Activated CD4-positive, alpha-beta memory T cell treated with anti-CD3 and anti-CD28 coated beads, Interleukin-2, amount 10 ng/mL, durations not matched to agents 7 days and 5 days (primary cell): ENCODE results near the gene SAMD14. TPM values are rescaled to one million over a fixed set of nuclear protein-coding genes. Genes with fewer than 3 reads are reported as not detected.

ENCODE experiments used
- CTCF ChIA-PET: fragments of 350-600 bp; sonication (Branson Sonifier 250); formaldehyde crosslinking; loops from one replicate; lab custom pipeline; 2021; ENCODE audit warnings: antibody characterized with exemption, inconsistent platforms; lab: Charles Lee
- POLR2A ChIA-PET: fragments of 350-600 bp; sonication (Branson Sonifier 250); formaldehyde crosslinking; loops from one replicate; lab custom pipeline; 2021; ENCODE audit warnings: antibody characterized with exemption; lab: Charles Lee
- DNase-seq: peaks from one replicate; pipeline ENCODE4 v3.0.0-alpha.2; 2020
- H3K27ac Mint-ChIP-seq: one replicate; pipeline ENCODE4 v1.8.0; 2021; ENCODE audit warnings: mild to moderate bottlenecking, mixed read lengths
- H3K27me3 Mint-ChIP-seq: one replicate; pipeline ENCODE4 v1.8.0; 2021; ENCODE audit warnings: mixed read lengths
- H3K36me3 Mint-ChIP-seq: one replicate; pipeline ENCODE4 v1.8.0; 2021; ENCODE audit warnings: low read depth, mixed read lengths
- H3K4me1 Mint-ChIP-seq: one replicate; pipeline ENCODE4 v1.8.0; 2021; ENCODE audit warnings: mixed read lengths
- H3K4me3 Mint-ChIP-seq: one replicate; pipeline ENCODE4 v1.8.0; 2021; ENCODE audit warnings: mild to moderate bottlenecking, mixed read lengths
- H3K9me3 Mint-ChIP-seq: one replicate; pipeline ENCODE4 v1.8.0; 2021; ENCODE audit warnings: mixed read lengths
- total RNA-seq, 2 experiments: library from RNA; stranded (reverse); gene quantifications; one replicate each; pipeline ENCODE4 v1.2.3, GENCODE V29; 2021

Gene SAMD14
- total RNA-seq, 2 experiments from 2014 or later, result 0.68 to 1.3 TPM

- Mint-ChIP-seq H3K36me3 (no peaks in the 10 kb centered on the region), H3K4me1 (peaks cover 24% of the 10 kb centered on the region), H3K9me3 (no peaks in the 10 kb centered on the region), H3K27me3 (peaks cover 4% of the 10 kb centered on the region), H3K4me3 (no peak overlapping the region), H3K27ac (no peak overlapping the region)
- DNase-seq, result peak; percentile 77
- CTCF ChIA-PET, result interaction anchor here (0.6 to 3.1 kb wide), 10 partner anchors 8 to 122 kb away, joined by 3 to 37 read pairs (median 12); no protein-coding TSS in a partner anchor
- POLR2A ChIA-PET, result interaction anchor here (1.0 to 2.0 kb wide), 3 partner anchors 11 to 35 kb away, joined by 4 to 8 read pairs (median 4); no protein-coding TSS in a partner anchor
Observed at GRCh38 chr17:50170662-50171370, 40.9 kb upstream of the SAMD14 start.

- H3K9me3 Mint-ChIP-seq, result no peaks in the 10 kb centered on the region
- H3K36me3 Mint-ChIP-seq, result no peaks in the 10 kb centered on the region
- no peak for DNase-seq
- no peak overlapping the region for H3K4me3 Mint-ChIP-seq
- peaks cover 24% of the 10 kb centered on the region for H3K4me1 Mint-ChIP-seq
- ChIA-PET POLR2A (interaction anchor here (0.7 to 2.0 kb wide), 6 partner anchors 9 to 34 kb away, joined by 3 to 8 read pairs (median 4); no protein-coding TSS in a partner anchor), CTCF (interaction anchor here (0.6 to 3.1 kb wide), 23 partner anchors 8 to 129 kb away, joined by 3 to 37 read pairs (median 6); partner anchors contain the start of gene PDK2)
- peaks cover 4% of the 10 kb centered on the region for H3K27me3 Mint-ChIP-seq
- no peak overlapping the region for H3K27ac Mint-ChIP-seq
Observed at GRCh38 chr17:50169881-50170459, 40.0 kb upstream of the SAMD14 start.

GRCh38 chr17:50169121-50169764 lies 39.3 kb upstream of the SAMD14 start:
- no peaks in the 10 kb centered on the region for H3K36me3 Mint-ChIP-seq
- POLR2A ChIA-PET, result interaction anchor here (0.7 to 2.0 kb wide), 6 partner anchors 8 to 31 kb away, joined by 3 to 8 read pairs (median 4); no protein-coding TSS in a partner anchor

GRCh38 chr17:50168319-50168718 lies 38.4 kb upstream of the SAMD14 start:
- ChIA-PET POLR2A (interaction anchor here (1.7 kb wide), 1 partner anchor 32 kb away, joined by 6 read pairs; no protein-coding TSS in a partner anchor), CTCF (interaction anchor here (0.6 to 1.6 kb wide), 4 partner anchors 29 to 54 kb away, joined by 3 to 5 read pairs (median 4); no protein-coding TSS in a partner anchor)
- H3K27ac Mint-ChIP-seq, result no peak overlapping the region
- DNase-seq, result no peak
- H3K27me3 Mint-ChIP-seq, result peaks cover 4% of the 10 kb centered on the region
- no peak overlapping the region for H3K4me3 Mint-ChIP-seq
- peaks cover 24% of the 10 kb centered on the region for H3K4me1 Mint-ChIP-seq
- H3K36me3 Mint-ChIP-seq, result no peaks in the 10 kb centered on the region
- no peaks in the 10 kb centered on the region for H3K9me3 Mint-ChIP-seq

More at GRCh38 chr17:50169121-50169764, 39.3 kb upstream of the SAMD14 start:
- Mint-ChIP-seq H3K27ac (no peak overlapping the region), H3K27me3 (peaks cover 4% of the 10 kb centered on the region), H3K9me3 (no peaks in the 10 kb centered on the region), H3K4me3 (peak overlapping the region; percentile 12), H3K4me1 (peaks cover 24% of the 10 kb centered on the region)
- DNase-seq, result peak; percentile 65
- CTCF ChIA-PET, result interaction anchor here (0.6 to 3.1 kb wide), 22 partner anchors 8 to 130 kb away, joined by 3 to 37 read pairs (median 6); partner anchors contain the start of gene PDK2

GRCh38 chr17:50167371-50167770 lies 37.4 kb upstream of the SAMD14 start:
- ChIA-PET POLR2A (no interaction called here), CTCF (interaction anchor here (1.4 kb wide), 1 partner anchor 53 kb away, joined by 3 read pairs; no protein-coding TSS in a partner anchor)
- H3K27ac Mint-ChIP-seq, result no peak overlapping the region
- no peak for DNase-seq
- no peak overlapping the region for H3K4me3 Mint-ChIP-seq
- H3K36me3 Mint-ChIP-seq, result no peaks in the 10 kb centered on the region
- H3K27me3 Mint-ChIP-seq, result peaks cover 4% of the 10 kb centered on the region
- H3K9me3 Mint-ChIP-seq, result no peaks in the 10 kb centered on the region
- peaks cover 27% of the 10 kb centered on the region for H3K4me1 Mint-ChIP-seq

- no peak for DNase-seq
- Mint-ChIP-seq H3K4me3 (no peak overlapping the region), H3K4me1 (peaks cover 34% of the 10 kb centered on the region), H3K27me3 (peaks cover 4% of the 10 kb centered on the region), H3K36me3 (no peaks in the 10 kb centered on the region), H3K9me3 (no peaks in the 10 kb centered on the region), H3K27ac (no peak overlapping the region)
- CTCF ChIA-PET, result interaction anchor here (0.9 to 2.1 kb wide), 3 partner anchors 27 to 52 kb away, joined by 3 to 5 read pairs (median 3); no protein-coding TSS in a partner anchor
- POLR2A ChIA-PET, result interaction anchor here (1.7 kb wide), 1 partner anchor 34 kb away, joined by 5 read pairs; no protein-coding TSS in a partner anchor
Observed at GRCh38 chr17:50166518-50167181, 36.7 kb upstream of the SAMD14 start.

- H3K36me3 Mint-ChIP-seq, result no peaks in the 10 kb centered on the region
- POLR2A ChIA-PET, result interaction anchor here (1.7 kb wide), 1 partner anchor 34 kb away, joined by 5 read pairs; no protein-coding TSS in a partner anchor
- CTCF ChIA-PET, result interaction anchor here (0.9 to 2.1 kb wide), 4 partner anchors 27 to 72 kb away, joined by 3 to 5 read pairs (median 4); no protein-coding TSS in a partner anchor
Observed at GRCh38 chr17:50165867-50166517, 36.0 kb upstream of the SAMD14 start, which contains the start of gene SGCA. SGCA (plus strand) TSS chr17:50166005; CDS start chr17:50166041, 36 bp downstream.

GRCh38 chr17:50165466-50165865 lies 35.5 kb upstream of the SAMD14 start:
- peak overlapping the region; percentile 5 for H3K27ac Mint-ChIP-seq
- H3K4me3 Mint-ChIP-seq, result no peak overlapping the region
- H3K9me3 Mint-ChIP-seq, result no peaks in the 10 kb centered on the region
- DNase-seq, result no peak
- no peaks in the 10 kb centered on the region for H3K36me3 Mint-ChIP-seq
- H3K4me1 Mint-ChIP-seq, result peaks cover 32% of the 10 kb centered on the region
- ChIA-PET CTCF (interaction anchor here (0.9 to 2.1 kb wide), 4 partner anchors 26 to 71 kb away, joined by 3 to 5 read pairs (median 4); no protein-coding TSS in a partner anchor), POLR2A (interaction anchor here (1.7 kb wide), 1 partner anchor 33 kb away, joined by 5 read pairs; no protein-coding TSS in a partner anchor)
- peaks cover 5% of the 10 kb centered on the region for H3K27me3 Mint-ChIP-seq

More at GRCh38 chr17:50165867-50166517, 36.0 kb upstream of the SAMD14 start, which contains the start of gene SGCA:
- DNase-seq, result no peak
- Mint-ChIP-seq H3K9me3 (no peaks in the 10 kb centered on the region), H3K27ac (peak within 1 kb of the TSS; percentile 5), H3K27me3 (peaks cover 5% of the 10 kb centered on the region), H3K4me3 (no peak within 1 kb of the TSS), H3K4me1 (peaks cover 33% of the 10 kb centered on the region)

GRCh38 chr17:50165066-50165465 lies 35.1 kb upstream of the SAMD14 start:
- ChIA-PET CTCF (interaction anchor here (0.9 to 2.1 kb wide), 4 partner anchors 26 to 71 kb away, joined by 3 to 5 read pairs (median 4); no protein-coding TSS in a partner anchor), POLR2A (interaction anchor here (1.7 kb wide), 1 partner anchor 33 kb away, joined by 5 read pairs; no protein-coding TSS in a partner anchor)
- Mint-ChIP-seq H3K4me3 (no peak overlapping the region), H3K27ac (peak overlapping the region; percentile 5), H3K4me1 (peaks cover 29% of the 10 kb centered on the region), H3K9me3 (no peaks in the 10 kb centered on the region), H3K27me3 (peaks cover 8% of the 10 kb centered on the region), H3K36me3 (no peaks in the 10 kb centered on the region)
- DNase-seq, result no peak

- Mint-ChIP-seq H3K27ac (no peak overlapping the region), H3K4me1 (peaks cover 29% of the 10 kb centered on the region), H3K27me3 (peaks cover 10% of the 10 kb centered on the region), H3K4me3 (no peak overlapping the region), H3K9me3 (no peaks in the 10 kb centered on the region), H3K36me3 (no peaks in the 10 kb centered on the region)
- POLR2A ChIA-PET, result no interaction called here
- no peak for DNase-seq
- CTCF ChIA-PET, result interaction anchor here (1.5 to 2.1 kb wide), 3 partner anchors 25 to 70 kb away, joined by 4 to 5 read pairs (median 4); no protein-coding TSS in a partner anchor
Observed at GRCh38 chr17:50164697-50164988, 34.7 kb upstream of the SAMD14 start.
